Cerebellar cortex (tissue), 1 donor: Measurements from ENCODE around the gene CEBPB.

ENCODE experiments used
- DNase-seq: peaks from one replicate; pipeline ENCODE4 v3.0.0-alpha.2; 2015; ENCODE audit warnings: low spot score

Gene CEBPB

DNA sequence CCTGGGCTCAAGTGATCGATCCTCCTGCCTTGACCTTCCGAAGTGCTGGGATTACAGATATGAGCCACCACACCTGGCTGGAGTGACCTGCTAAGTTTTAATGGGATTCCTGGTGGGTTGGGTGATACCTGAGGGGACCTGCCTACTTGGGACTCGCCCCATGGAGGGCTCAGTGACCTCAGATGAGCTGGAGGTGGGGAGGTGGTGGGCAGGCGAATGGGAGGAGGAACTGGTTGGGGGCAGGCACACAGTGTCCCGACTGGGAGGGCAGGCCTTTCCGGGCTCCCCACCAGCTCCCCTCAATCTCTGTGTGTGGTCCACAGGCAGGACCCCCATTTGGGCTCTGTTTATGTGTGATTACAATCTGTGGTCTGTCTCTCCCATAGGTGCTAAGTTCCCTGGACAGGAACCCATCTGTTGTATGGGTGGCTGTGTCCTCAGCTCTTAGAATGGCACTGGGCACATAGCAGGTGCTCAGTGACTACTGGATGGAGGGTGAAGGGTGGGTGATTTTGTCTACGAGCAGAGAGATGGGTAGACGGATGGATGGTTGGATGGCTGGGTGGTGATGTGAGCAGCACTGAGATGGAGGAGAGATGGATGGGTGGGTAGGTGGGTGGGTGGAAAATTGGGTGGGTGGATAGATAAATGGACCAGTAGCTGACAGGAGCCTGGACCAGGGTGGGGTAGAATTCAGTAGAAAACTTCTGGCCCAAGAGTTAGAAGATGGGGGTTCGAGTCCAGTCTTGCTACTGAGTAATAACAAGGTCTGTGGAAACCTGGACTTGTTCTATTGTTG, 23.8 kb downstream of the CEBPB start:
- no peak for DNase-seq

DNA sequence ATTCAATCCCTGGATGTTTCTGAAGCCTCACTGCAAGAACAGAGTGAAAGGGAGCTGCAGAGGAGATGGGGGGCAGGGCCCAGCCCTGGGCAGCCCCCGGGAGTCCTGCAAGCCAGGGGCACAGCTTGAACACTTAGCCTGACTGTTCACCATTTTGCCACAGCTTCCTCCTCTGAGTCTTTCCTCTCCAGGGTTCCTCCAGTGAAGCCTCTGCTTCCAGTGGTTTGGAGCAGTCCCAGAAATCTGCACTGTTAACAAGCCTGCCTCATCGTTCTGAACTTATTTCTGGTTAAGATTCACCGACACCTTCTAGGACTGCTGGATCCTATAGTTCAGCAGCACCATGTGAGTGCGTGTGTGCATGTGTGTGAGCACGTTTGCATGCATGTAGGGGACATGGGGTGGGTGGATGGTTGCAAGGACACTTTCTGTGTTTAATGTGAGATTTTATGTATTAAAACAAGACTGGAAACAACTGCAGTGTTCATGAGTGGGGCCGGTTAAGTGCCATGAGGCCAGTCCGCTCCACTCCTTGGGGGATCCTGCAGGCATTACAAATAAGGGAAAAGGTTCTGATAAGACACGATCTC, 24.6 kb downstream of the CEBPB start:
- no peak for DNase-seq

GRCh38 chr20:50215926-50216325, 25.3 kb downstream of the CEBPB start:
- DNase-seq, result no peak

DNA sequence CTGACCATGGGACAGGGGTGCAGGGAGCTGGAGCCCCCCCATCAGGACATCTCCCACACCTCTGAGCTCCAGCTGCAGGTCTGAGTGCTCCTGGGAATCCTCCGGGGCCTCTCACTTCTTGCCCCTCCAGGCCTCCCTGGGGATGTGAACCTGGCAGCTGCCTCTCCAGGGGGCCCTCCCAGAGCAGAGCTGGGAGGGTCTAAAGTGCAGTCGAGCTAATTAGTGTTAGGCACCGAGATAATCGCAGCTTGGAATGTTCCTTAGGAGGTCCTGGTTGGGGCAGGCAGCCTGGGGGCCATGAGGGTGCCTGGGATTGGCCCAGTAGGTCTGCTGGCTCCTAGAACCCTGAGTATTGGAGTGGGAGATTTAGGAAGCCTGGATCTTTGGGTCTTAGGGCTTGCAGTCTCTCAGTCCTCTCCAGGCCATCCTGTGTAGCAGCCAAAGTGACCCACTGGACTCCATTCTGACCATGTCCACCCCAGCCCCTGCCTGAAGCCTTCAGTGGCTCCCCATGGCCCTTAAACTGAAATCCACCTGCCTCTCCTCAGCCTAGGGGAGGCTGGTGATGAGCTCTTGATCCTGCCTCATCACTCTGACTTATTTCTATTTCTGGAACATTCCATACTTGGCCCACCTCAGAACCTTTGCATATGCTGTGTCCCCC, 26.0 kb downstream of the CEBPB start:
- no peak for DNase-seq

DNA sequence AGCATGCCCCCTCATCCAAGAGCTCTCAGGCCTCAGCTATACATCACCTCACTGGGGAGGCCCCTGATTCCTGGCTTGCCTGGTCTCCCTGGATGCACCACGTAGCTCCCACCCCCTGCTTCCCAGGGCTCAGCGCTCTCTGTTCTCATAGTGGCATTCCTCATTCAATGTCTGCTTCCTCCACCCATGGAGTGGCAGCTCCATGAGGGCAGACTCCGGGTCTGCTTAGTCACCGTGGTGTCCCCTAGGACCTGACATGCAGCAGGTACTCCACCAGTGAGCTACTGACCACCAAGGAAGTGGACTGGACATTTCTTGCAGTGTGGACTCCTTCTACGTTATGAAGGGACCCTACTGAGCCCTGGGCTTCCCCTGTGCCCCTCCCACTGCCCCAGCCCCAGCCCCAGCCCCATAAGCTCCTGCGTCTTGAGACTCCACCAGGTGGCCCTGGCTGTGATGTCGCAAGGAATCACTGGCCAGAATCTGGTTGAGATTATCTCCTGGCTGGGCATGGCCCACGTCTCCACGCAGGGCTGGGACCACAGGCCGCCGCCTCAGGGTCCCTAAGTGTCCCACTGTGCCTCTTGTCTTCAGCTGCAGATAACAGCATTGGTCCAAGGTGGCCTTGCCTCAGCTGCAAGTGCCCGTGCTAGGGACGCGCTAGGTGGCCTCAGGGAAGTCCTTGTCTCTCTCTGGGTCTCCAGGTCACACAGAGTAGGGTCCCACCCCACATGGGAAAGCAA, 26.7 kb downstream of the CEBPB start:
- DNase-seq, result no peak

GRCh38 chr20:50218987-50219435, 28.4 kb downstream of the CEBPB start:
- DNase-seq, result no peak

GRCh38 chr20:50219600-50219999, 29.0 kb downstream of the CEBPB start:
- no peak for DNase-seq

GRCh38 chr20:50220093-50220893, 29.7 kb downstream of the CEBPB start:
- DNase-seq, result no peak

DNA sequence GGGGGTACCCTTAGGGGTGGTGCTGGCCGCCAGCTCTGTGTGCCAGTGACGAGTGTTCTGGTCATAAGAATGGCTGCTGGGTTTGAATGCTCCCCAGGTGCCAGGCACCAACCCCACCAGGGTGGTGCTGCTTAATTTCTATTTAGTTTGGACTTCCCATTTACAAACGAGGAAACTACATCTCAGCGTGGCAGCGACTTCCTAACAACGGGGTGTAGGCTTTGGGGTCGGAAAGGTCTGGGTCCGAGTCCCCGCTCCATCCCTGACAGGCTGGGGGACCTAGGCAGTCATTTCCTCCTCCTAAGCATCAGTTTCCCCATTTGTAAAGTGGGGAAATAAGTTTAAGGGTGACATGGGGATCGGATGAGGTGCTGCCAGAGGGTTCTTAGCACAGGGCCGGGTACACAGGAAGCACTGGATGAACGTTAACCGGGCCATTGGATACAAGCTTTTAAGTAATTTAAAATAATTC, 30.3 kb downstream of the CEBPB start:
- no peak for DNase-seq

- DNase-seq, result no peak
Measured at GRCh38 chr20:50221501-50222308, 31.1 kb downstream of the CEBPB start.

GRCh38 chr20:50222309-50223038, 31.8 kb downstream of the CEBPB start:
- DNase-seq, result no peak

- no peak for DNase-seq
Measured at GRCh38 chr20:50223039-50224005, 32.7 kb downstream of the CEBPB start.

DNA sequence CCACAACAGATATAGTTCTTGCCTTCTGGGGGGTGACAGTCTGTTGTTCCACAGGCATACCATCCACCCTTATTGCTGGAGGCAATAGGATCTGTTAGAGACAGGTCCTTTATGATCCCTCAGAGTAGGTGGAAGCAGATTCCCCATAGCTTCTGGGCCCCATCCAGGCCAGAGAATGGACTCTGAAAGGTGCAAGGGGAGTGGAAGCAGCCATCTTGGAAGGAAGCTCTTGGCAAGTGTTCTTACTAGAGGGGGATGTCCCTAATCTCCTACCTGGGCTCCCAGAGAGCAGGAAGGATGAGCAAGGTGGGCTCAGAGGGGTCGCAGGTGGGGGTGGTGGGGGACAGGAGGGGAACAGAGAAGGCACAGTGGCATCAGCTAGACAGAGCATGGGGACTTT, 33.4 kb downstream of the CEBPB start:
- no peak for DNase-seq

GRCh38 chr20:50224531-50225255, 34.1 kb downstream of the CEBPB start:
- DNase-seq, result no peak

DNA sequence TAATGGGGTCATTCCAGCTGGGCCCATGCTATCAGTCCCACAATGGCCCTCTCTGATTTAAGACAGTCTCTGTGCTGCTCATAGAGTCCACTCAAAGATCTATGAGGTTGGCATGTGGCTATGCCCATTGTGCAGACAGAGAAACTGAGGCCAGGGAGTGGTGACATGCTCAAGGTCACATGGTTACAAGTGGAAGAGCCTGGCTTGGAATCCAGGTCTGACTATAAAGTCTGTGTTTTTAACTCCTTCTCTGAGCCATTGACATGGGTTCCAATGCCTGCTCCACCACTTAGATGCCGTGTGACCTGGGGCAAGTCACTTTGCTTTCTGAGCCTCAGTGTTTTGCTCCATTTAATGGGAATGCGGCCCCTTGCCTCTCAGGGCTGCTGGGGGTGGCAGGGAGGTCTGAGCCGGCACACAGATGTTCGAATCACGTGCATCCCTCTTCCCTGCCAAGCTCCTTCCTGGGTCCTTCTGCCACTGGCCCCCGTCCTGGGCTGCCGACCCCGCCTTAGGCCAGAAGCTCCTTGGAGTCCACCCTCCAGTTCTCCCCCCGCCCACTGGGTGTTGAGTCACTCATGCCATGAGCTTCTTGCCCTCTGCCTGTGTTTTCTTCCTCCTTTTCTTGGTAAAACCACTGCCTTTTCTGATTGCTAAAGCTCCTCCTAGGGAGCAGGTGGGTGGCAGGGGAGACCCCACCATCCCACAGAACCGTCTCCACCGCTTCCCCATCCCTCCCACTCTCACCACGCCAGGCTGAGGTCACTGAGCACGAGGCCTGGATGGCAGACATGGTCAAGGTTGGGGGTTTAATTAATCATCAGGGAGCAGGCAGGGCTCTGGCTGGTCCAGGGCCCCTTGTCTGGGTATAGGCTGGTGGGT, 35.7 kb downstream of the CEBPB start:
- no peak for DNase-seq

GRCh38 chr20:50227506-50227905, 36.9 kb downstream of the CEBPB start:
- DNase-seq, result no peak

DNA sequence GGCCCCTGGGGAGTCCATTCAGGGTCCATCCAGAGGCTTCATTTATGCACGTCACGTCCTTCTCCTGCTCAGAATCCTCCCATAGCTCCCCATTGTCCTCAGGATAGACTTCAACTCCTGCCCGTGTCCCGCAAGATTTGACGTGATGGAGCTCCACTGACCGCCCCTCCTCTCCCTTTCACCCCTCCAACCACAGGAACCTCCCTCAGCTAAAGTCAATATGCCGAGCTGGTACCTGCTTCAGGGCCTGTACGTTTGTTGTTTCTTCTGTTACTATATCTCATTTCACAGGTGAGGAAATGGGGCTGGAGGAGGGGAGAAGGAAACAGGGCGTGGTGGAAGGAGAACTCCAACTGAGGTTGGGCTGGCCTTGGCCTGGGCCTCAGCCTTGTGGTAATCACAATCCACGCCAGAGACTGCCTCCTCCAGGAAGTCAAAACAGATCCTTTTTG, 38.6 kb downstream of the CEBPB start:
- no peak for DNase-seq
